SK-N-SH (cell line): ENCODE measurements around the gene NFE2L3. TPM values are rescaled to one million over a fixed set of nuclear protein-coding genes. Genes with fewer than 3 reads are reported as not detected.

Experiments
- CTCF ChIA-PET: fragments of 300-600, 350-600 bp; formaldehyde crosslinking; extraction: SDS; loops from one replicate; lab custom pipeline; 2021; lab: Yijun Ruan, JAX
- POLR2A ChIA-PET: fragments of 350-600 bp; sonication (Branson Sonifier 250); formaldehyde crosslinking; extraction: SDS; loops from one replicate; lab custom pipeline; 2020; ENCODE audit warnings: antibody characterized with exemption, inconsistent platforms; lab: Yijun Ruan, JAX
- DNase-seq: peaks from one replicate; pipeline ENCODE4 v3.0.0; 2012
- H2AFZ ChIP-seq: fragments of 200-600 bp; sonication (generic); 2 replicates; pipeline ENCODE4 v1.8.1; 2016; ENCODE audit warnings: antibody characterized with exemption, mild to moderate bottlenecking, low read depth
- H3F3A ChIP-seq: fragments of 200-600 bp; sonication (generic); replicated peaks from 2 replicates; pipeline ENCODE3; 2016; ENCODE audit warnings: antibody characterized with exemption, mild to moderate bottlenecking; ENCODE audit not compliant: insufficient read depth
- H3K27ac ChIP-seq, 2 experiments: fragments of 200-500 bp in 1 of 2; fragments of 200-600 bp in 1 of 2; sonication (Bioruptor generic) in 1 of 2; sonication (generic), shearing (Covaris generic) in 1 of 2; 2 replicates each; pipeline versions ENCODE4 v1.5.1 to v1.6.1; 2014 to 2016; ENCODE audit warnings: low read depth in 2 of 2, inconsistent platforms in 1 of 2, low read length in 1 of 2, mild to moderate bottlenecking in 1 of 2, mixed read lengths in 1 of 2
- H3K27me3 ChIP-seq: fragments of 200-600 bp; sonication (generic), shearing (Covaris generic); 2 replicates; pipeline ENCODE4 v1.6.1; 2016; ENCODE audit warnings: mixed run types; ENCODE audit not compliant: insufficient read depth
- H3K36me3 ChIP-seq, 2 experiments: fragments of 200-500 bp in 1 of 2; fragments of 200-600 bp in 1 of 2; sonication (Bioruptor generic) in 1 of 2; sonication (generic) in 1 of 2; replicated peaks in 1 of 2; 2 replicates each; pipeline versions ENCODE3 to v1.5.1; 2014 to 2016; ENCODE audit warnings: low read length in 1 of 2, mild to moderate bottlenecking in 1 of 2; ENCODE audit not compliant: insufficient read depth in 2 of 2, control insufficient read depth in 1 of 2
- H3K4me1 ChIP-seq, 2 experiments: fragments of 200-500 bp in 1 of 2; fragments of 200-600 bp in 1 of 2; sonication (Bioruptor generic) in 1 of 2; sonication (generic), shearing (Covaris generic) in 1 of 2; 2 replicates each; pipeline versions ENCODE4 v1.5.1 to v1.6.1; 2014 to 2016; ENCODE audit warnings: low read depth in 1 of 2, low read length in 1 of 2, mixed run types in 1 of 2; ENCODE audit not compliant: insufficient read depth in 2 of 2, control insufficient read depth in 1 of 2
- H3K4me2 ChIP-seq: fragments of 200-600 bp; sonication (generic), shearing (Covaris generic); 2 replicates; pipeline ENCODE4 v1.6.1; 2017; ENCODE audit warnings: mixed run types
- H3K4me3 ChIP-seq, 2 experiments: fragments of 200-500 bp in 1 of 2; fragments of 200-600 bp in 1 of 2; sonication (Bioruptor generic) in 1 of 2; sonication (generic), shearing (Covaris generic) in 1 of 2; 2 replicates each; pipeline versions ENCODE4 v1.5.1 to v1.8.1; 2014 to 2016; ENCODE audit warnings: low read depth in 2 of 2, inconsistent platforms in 1 of 2, low read length in 1 of 2, mild to moderate bottlenecking in 1 of 2, mixed read lengths in 1 of 2, moderate library complexity in 1 of 2
- H3K79me2 ChIP-seq: fragments of 200-600 bp; sonication (generic); 2 replicates; pipeline ENCODE4 v1.8.1; 2017; ENCODE audit warnings: mild to moderate bottlenecking; ENCODE audit not compliant: insufficient read depth
- H3K9ac ChIP-seq: fragments of 200-600 bp; sonication (generic); 2 replicates; pipeline ENCODE4 v1.6.1; 2017; ENCODE audit warnings: mixed run types
- H3K9me2 ChIP-seq: fragments of 200-600 bp; sonication (generic); 2 replicates; pipeline ENCODE4 v1.6.1; 2017; ENCODE audit warnings: mixed run types
- H3K9me3 ChIP-seq: fragments of 200-600 bp; sonication (generic); 2 replicates; pipeline ENCODE4 v1.6.1; 2017; ENCODE audit warnings: mixed run types, mild to moderate bottlenecking, moderate library complexity
- H4K20me1 ChIP-seq: fragments of 200-600 bp; sonication (generic); 2 replicates; pipeline ENCODE4 v1.6.1; 2017; ENCODE audit warnings: mild to moderate bottlenecking, mixed run types; ENCODE audit not compliant: insufficient read depth
- CHD2 ChIP-seq: fragments of 150-350 bp; IDR thresholded peaks from 2 replicates; pipeline ENCODE4 v1.6.1; 2018; ENCODE audit warnings: low read length; ENCODE audit not compliant: partially characterized antibody
- ELF1 ChIP-seq: IDR thresholded peaks from 2 replicates; pipeline ENCODE4 v1.4.0; 2012
- MAX ChIP-seq: IDR thresholded peaks from 2 replicates; pipeline ENCODE4 v1.4.0; 2012; ENCODE audit warnings: low read depth
- MXI1 ChIP-seq: IDR thresholded peaks from 2 replicates; pipeline ENCODE4 v1.6.1; 2012; ENCODE audit warnings: mild to moderate bottlenecking, low read depth, low read length, improper control_type of control experiment
- PBX3 ChIP-seq: IDR thresholded peaks from 2 replicates; pipeline ENCODE4; 2012
- REST ChIP-seq: IDR thresholded peaks from 2 replicates; pipeline ENCODE4 v1.6.1; 2012; ENCODE audit warnings: mild to moderate bottlenecking, low read depth, low read length, moderate library complexity
- SIN3A ChIP-seq: IDR thresholded peaks from 2 replicates; pipeline ENCODE4 v1.6.1; 2012; ENCODE audit warnings: low read depth, mild to moderate bottlenecking, low read length, moderate library complexity, borderline replicate concordance
- TAF1 ChIP-seq: IDR thresholded peaks from 2 replicates; pipeline ENCODE4 v1.6.1; 2012; ENCODE audit warnings: low read depth, mild to moderate bottlenecking, low read length, moderate library complexity, borderline replicate concordance
- WGBS: methylation state at CpG from one replicate; pipeline ENCODE4 v1.1.6; 2017; ENCODE audit warnings: low lambda C conversion rate; 5-methylcytosine and 5-hydroxymethylcytosine counted together
- polyA plus RNA-seq, 3 experiments: library from polyadenylated mRNA; depleted of rRNA; stranded (reverse); fragments of >200 nt; gene quantifications; 2 replicates each; pipeline ENCODE4 v1.2.3, GENCODE V29; 2012

Gene NFE2L3
- polyA plus RNA-seq, 1 of the 3 experiments (the other 2 are of a cell fraction) = 36.1 TPM

- peak overlapping the region; percentile 79 to 100 for H3K4me3 ChIP-seq
- H3K4me2 ChIP-seq = peak overlapping the region; percentile 77
- WGBS = under 1% methylated on average over 32 of the region's 68 CpGs
- no peaks in the 10 kb centered on the region for H3K27me3 ChIP-seq
- DNase-seq = peak; percentile 85
- peaks cover 58 to 59% of the 10 kb centered on the region in 2 experiments for H3K36me3 ChIP-seq
- TF ChIP-seq MXI1 (peak; percentile 73), CHD2 (peak; percentile 12), ELF1 (no peak), MAX (peak; percentile 48; the same call in 1 of the 2 replicates), REST (0 out of 2 replicates have a peak, but pooled peaks have one; percentile 4), PBX3 (no peak)
- H3K4me1 ChIP-seq = peaks cover 12 to 20% of the 10 kb centered on the region in 2 experiments; a peak in 3 of 4 replicates
- CTCF ChIA-PET = interaction anchor here (0.8 to 3.9 kb wide), 8 partner anchors 10 to 466 kb away, joined by 3 to 20 read pairs (median 5); no protein-coding TSS in a partner anchor
- H4K20me1 ChIP-seq = peaks cover 78% of the 10 kb centered on the region
- peak overlapping the region; percentile 97 for H3K9ac ChIP-seq
- no peaks in the 10 kb centered on the region for H3K9me2 ChIP-seq
- H3K9me3 ChIP-seq = no peaks in the 10 kb centered on the region
- H3F3A ChIP-seq = peaks cover 33% of the 10 kb centered on the region
- peak overlapping the region; percentile 99 to 100 for H3K27ac ChIP-seq
- H3K79me2 ChIP-seq = peaks cover 89% of the 10 kb centered on the region
- POLR2A ChIA-PET = interaction anchor here (0.8 to 5.7 kb wide), 7 partner anchors 8 to 53 kb away, joined by 3 to 51 read pairs (median 3); partner anchors contain the start of gene NFE2L3
- H2AFZ ChIP-seq = no peak overlapping the region
These were observed 50.3 kb downstream of the NFE2L3 start for GRCh38 chr7:26202019-26202990.

GRCh38 chr7:26203016-26203415, 51.0 kb downstream of the NFE2L3 start:
- Histone ChIP-seq H3K4me1 (peaks cover 12 to 18% of the 10 kb centered on the region in 2 experiments; a peak in 3 of 4 replicates), H2AFZ (no peak overlapping the region), H3K9me2 (no peaks in the 10 kb centered on the region), H3K36me3 (peaks cover 56 to 58% of the 10 kb centered on the region in 2 experiments), H3K9me3 (no peaks in the 10 kb centered on the region), H4K20me1 (peaks cover 78% of the 10 kb centered on the region)
- CTCF ChIA-PET = interaction anchor here (0.9 to 3.9 kb wide), 4 partner anchors 14 to 309 kb away, joined by 4 to 20 read pairs (median 9); no protein-coding TSS in a partner anchor
- POLR2A ChIA-PET = no interaction called here
- WGBS = 1% methylated on average over 2 of the region's 2 CpGs
- TF ChIP-seq TAF1 (no peak), SIN3A (no peak)
- TF ChIP-seq, all 33 proteins: peak for 0
- H3K4me3 ChIP-seq = peak overlapping the region; percentile 79 to 100
- H3K4me2 ChIP-seq = peak overlapping the region; percentile 77
- H3K79me2 ChIP-seq = peaks cover 89% of the 10 kb centered on the region
- DNase-seq = no peak
- H3K9ac ChIP-seq = peak overlapping the region; percentile 97
- H3F3A ChIP-seq = peaks cover 32% of the 10 kb centered on the region
- H3K27ac ChIP-seq = peak overlapping the region; percentile 99 to 100
- no peaks in the 10 kb centered on the region for H3K27me3 ChIP-seq
